Adrenal gland (tissue), 12 donors: ENCODE measurements around the gene TNS3. TPM values are rescaled to one million over a fixed set of nuclear protein-coding genes. Genes with fewer than 3 reads are reported as not detected.

Experiments
- DNase-seq, 7 donors: peaks; one replicate each; pipeline ENCODE4 v3.0.0-alpha.2; 2019 to 2020
- H3K27ac ChIP-seq, 5 donors: fragments of 200-600 bp; sonication (generic) in 4 of 5; 1 replicate in 3 of 5; 2 replicates in 2 of 5; pipeline versions ENCODE4 v1.5.1 to v1.8.0; 2016 to 2020; ENCODE audit warnings: mild to moderate bottlenecking in 1 of 5
- H3K27me3 ChIP-seq: fragments of 200-600 bp; 2 replicates; pipeline ENCODE4 v1.8.0; 2021
- H3K36me3 ChIP-seq, 2 donors: fragments of 200-600 bp; replicated peaks in 1 of 2; 1 replicate in 1 of 2; 2 replicates in 1 of 2; pipeline versions ENCODE4 v1.5.1 to v1.8.0; 2018 to 2022
- H3K4me1 ChIP-seq, 2 donors: fragments of 200-600 bp; replicated peaks in 1 of 2; 1 replicate in 1 of 2; 2 replicates in 1 of 2; pipeline versions ENCODE4 v1.5.1 to v1.8.0; 2018 to 2021
- H3K4me3 ChIP-seq, 4 donors: fragments of 200-600 bp; sonication (generic) in 3 of 4; one replicate each; pipeline ENCODE4 v1.5.1; 2016 to 2018
- H3K9me3 ChIP-seq, 3 donors: fragments of 200-600 bp; sonication (generic) in 1 of 3; replicated peaks in 1 of 3; 1 replicate in 2 of 3; 2 replicates in 1 of 3; pipeline versions ENCODE4 v1.5.1 to v1.8.0; 2016 to 2021
- POLR2A ChIP-seq, 2 donors: fragments of 450-650 bp; IDR thresholded peaks; one replicate each; pipeline ENCODE4 v1.6.1; 2017; ENCODE audit warnings: antibody characterized with exemption in 2 of 2, mild to moderate bottlenecking in 2 of 2, moderate library complexity in 1 of 2
- WGBS, 4 donors: extraction: QIAGEN DNeasy Blood & Tissue Kit in 2 of 4; methylation state at CpG; one replicate each; pipeline versions ENCODE4 v1.1.5 to v1.1.7; 2013 to 2017; 5-methylcytosine and 5-hydroxymethylcytosine counted together
- intact Hi-C, 2 donors: fragments of 100-400 bp; cut with DNase I; formaldehyde crosslinking; loops; one replicate each; pipeline versions ENCODE4 v1.14.1 to v1.15.0; 2022 to 2023
- polyA plus RNA-seq, 3 donors: library from polyadenylated mRNA; stranded (reverse); fragments of 200-250 nt in 2 of 3; fragments of 350-450 nt in 1 of 3; fragmentation: Illumina TruSeq in 1 of 3; extraction: RNeasy Lipid Tissue Mini Kit (QIAGEN cat#74804) in 1 of 3; gene quantifications; one replicate each; pipeline ENCODE4 v1.2.3, GENCODE V29; 2013 to 2014
- total RNA-seq, 9 donors: library from RNA; depleted of rRNA in 4 of 9; stranded (reverse); fragments of >200 nt in 4 of 9; fragments of 120-200 nt in 1 of 9; fragmentation: NEBNext Ultra II Directional in 1 of 9; extraction: Animal tissue kit (Norgen Biotek cat#: 25700) in 1 of 9; gene quantifications; one replicate each; pipeline versions ENCODE4 v1.1.0 to v1.2.4, GENCODE V29; 2013 to 2023
- TF ChIP-seq, protein P1 (sequence below), 6 experiments: fragments of 450-650 bp in 4 of 6; fragments of 200-600 bp in 2 of 6; sonication (generic) in 1 of 6; IDR thresholded peaks; 1 replicate in 5 of 6; 2 replicates in 1 of 6; pipeline versions ENCODE4 v1.5.1 to v1.8.0; 2016 to 2021; ENCODE audit warnings: antibody characterized with exemption in 6 of 6, mild to moderate bottlenecking in 2 of 6, moderate library complexity in 1 of 6
- donor health status: healthy with polysubstance abuse.
- donor health status: Bipolar disorder and iron deficiency.
- donor health status: DM: yes; HTN: yes; CAD: no.
- donor health status: DM: no; HTN: no; CAD: no.
- donor health status: DM: no; HTN: no; CAD: no.
- donor health status: DM: yes; HTN: yes; CAD: no.

The TNS3 gene
- total and polyA plus RNA-seq, 12 donors: 21.0 to 188 (median 99.8) TPM

GRCh38 chr7:47568547-47568946, 13.4 kb downstream of the TNS3 start:
- intact Hi-C loops: no loop called here
- WGBS, 4 donors: 20 to 33% (median 29%) methylated on average over 7 to 13 of the region's 13 CpGs
- Histone ChIP-seq H3K4me1 (peaks cover 38 to 69% of the 10 kb centered on the region in 2 donors), H3K4me3 (no peak overlapping the region), H3K36me3 (no peaks in the 10 kb centered on the region), H3K27ac (peak overlapping the region in 4 of 5 donors; percentile 33 to 95 (median 81)), H3K9me3 (no peaks in the 10 kb centered on the region), H3K27me3 (no peaks in the 10 kb centered on the region)
- peak; percentile 64 to 90 (median 81) for DNase-seq
- TF ChIP-seq POLR2A (IDR thresholded peaks at IDR 0.05): peak in 1 of 2 donors; percentile 8
- TF ChIP-seq, protein P1, sequence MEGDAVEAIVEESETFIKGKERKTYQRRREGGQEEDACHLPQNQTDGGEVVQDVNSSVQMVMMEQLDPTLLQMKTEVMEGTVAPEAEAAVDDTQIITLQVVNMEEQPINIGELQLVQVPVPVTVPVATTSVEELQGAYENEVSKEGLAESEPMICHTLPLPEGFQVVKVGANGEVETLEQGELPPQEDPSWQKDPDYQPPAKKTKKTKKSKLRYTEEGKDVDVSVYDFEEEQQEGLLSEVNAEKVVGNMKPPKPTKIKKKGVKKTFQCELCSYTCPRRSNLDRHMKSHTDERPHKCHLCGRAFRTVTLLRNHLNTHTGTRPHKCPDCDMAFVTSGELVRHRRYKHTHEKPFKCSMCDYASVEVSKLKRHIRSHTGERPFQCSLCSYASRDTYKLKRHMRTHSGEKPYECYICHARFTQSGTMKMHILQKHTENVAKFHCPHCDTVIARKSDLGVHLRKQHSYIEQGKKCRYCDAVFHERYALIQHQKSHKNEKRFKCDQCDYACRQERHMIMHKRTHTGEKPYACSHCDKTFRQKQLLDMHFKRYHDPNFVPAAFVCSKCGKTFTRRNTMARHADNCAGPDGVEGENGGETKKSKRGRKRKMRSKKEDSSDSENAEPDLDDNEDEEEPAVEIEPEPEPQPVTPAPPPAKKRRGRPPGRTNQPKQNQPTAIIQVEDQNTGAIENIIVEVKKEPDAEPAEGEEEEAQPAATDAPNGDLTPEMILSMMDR (IDR thresholded peaks at IDR 0.05): no peak

GRCh38 chr7:47568056-47568455, 13.9 kb downstream of the TNS3 start:
- DNase-seq: no peak
- TF ChIP-seq, protein P1 (IDR thresholded peaks at IDR 0.05): no peak
- no peak for TF ChIP-seq POLR2A (IDR thresholded peaks at IDR 0.05)
- no peaks in the 10 kb centered on the region for H3K27me3 ChIP-seq
- H3K4me3 ChIP-seq: no peak overlapping the region
- H3K9me3 ChIP-seq: no peaks in the 10 kb centered on the region
- WGBS, 4 donors: 91 to 95% (median 93%) methylated on average over 3 to 7 of the region's 7 CpGs
- H3K27ac ChIP-seq: peak overlapping the region in 4 of 5 donors; percentile 33 to 95 (median 81)
- intact Hi-C loops: no loop called here
- H3K4me1 ChIP-seq: peaks cover 35 to 64% of the 10 kb centered on the region in 2 donors
- no peaks in the 10 kb centered on the region for H3K36me3 ChIP-seq

- no peak for TF ChIP-seq POLR2A (IDR thresholded peaks at IDR 0.05)
- TF ChIP-seq, protein P1 (IDR thresholded peaks at IDR 0.05): no peak
- Histone ChIP-seq H3K9me3 (no peaks in the 10 kb centered on the region), H3K4me3 (no peak overlapping the region), H3K36me3 (no peaks in the 10 kb centered on the region), H3K4me1 (peaks cover 22 to 50% of the 10 kb centered on the region in 2 donors), H3K27ac (peak overlapping the region in 1 of 5 donors; percentile 7), H3K27me3 (no peaks in the 10 kb centered on the region)
- intact Hi-C loops: no loop called here
- WGBS, 4 donors: 85 to 94% (median 91%) methylated on average over 10 to 11 of the region's 11 CpGs
- no peak for DNase-seq
Observed at GRCh38 chr7:47565640-47566250, 16.2 kb downstream of the TNS3 start.

DNA sequence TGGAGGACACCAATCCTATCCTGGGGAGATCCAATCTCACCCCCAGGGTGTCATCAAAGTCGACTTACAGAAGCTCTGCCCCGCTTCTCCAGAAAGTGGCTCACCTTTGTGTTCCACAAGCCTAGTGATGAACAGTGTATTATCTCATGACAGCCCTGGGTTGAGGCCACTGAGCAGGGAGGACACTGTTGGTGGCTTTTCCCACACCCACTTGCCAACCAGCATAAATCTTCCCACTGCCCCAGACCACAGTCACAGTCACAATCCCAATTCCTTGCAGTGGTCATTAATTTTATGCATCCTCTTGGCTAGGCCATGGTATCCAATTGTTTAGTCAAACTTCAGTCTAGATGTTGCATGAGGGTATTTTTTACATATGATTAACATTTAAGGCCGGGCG, 18.4 kb downstream of the TNS3 start:
- Histone ChIP-seq H3K4me3 (no peak overlapping the region), H3K4me1 (peaks cover 4 to 28% of the 10 kb centered on the region in 2 donors), H3K27me3 (no peaks in the 10 kb centered on the region), H3K27ac (no peak overlapping the region), H3K9me3 (no peaks in the 10 kb centered on the region), H3K36me3 (no peaks in the 10 kb centered on the region)
- 90 to 100% (median 94%) methylated on average over 3 to 4 of the region's 4 CpGs for WGBS, 4 donors
- no peak for TF ChIP-seq POLR2A (IDR thresholded peaks at IDR 0.05)
- TF ChIP-seq, protein P1 (IDR thresholded peaks at IDR 0.05): no peak
- intact Hi-C loops: no loop called here
- no peak for DNase-seq
